ENCODE measurements around the gene ADAMTS14.

Gene ADAMTS14

GRCh38 chr10:70773461-70773860 lies 101.2 kb downstream of the ADAMTS14 start:
- DNase-seq (no peak), ATAC-seq (no peak)

- ATAC-seq (no peak), DNase-seq (no peak)
Measured at GRCh38 chr10:70773965-70774809, 101.9 kb downstream of the ADAMTS14 start.

DNA sequence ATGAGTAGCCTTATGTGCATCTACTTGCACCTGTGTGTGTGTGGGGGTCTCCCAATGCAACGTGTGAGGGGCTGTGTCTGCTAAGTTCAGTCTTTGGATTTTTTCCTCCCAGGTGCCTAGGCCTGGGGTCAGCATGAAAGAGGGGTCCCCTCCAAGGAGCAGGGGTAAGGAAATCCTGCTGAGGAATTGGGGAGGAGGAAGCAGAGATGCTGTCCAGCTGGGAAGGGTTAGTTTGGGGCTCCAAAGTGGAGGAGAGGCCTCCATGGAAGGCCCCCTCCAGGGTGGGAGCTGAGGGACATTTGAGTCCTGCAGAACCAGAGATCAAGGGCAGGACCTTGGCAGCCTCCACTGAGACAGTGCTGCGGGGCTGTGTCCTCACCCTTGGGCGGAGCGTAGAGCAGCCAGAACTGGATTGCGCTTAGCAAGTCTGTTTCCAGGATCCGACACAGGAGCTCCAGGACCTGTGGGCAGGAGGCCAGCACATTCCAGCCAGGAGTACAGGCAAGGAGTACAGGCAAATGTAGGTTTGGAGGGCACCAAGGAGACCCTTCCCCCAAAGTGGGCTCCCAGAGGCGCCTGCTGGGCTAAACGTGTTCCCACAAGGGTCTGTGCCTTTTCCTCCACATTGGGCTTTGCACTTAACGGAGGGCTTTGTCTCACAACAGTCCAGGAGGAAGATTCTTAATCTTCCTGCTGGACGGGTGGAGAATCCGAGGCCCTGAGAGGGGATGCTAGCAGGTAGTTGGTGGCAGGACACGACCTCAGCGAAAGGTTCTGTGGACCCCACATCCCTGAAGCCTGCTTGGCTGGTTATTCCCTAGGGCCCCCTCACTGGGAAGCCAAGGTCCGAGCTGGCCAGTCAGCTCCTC lies 102.7 kb downstream of the ADAMTS14 start:
- ATAC-seq (no peak), DNase-seq (no peak)

GRCh38 chr10:70775679-70776454 lies 103.6 kb downstream of the ADAMTS14 start:
- ATAC-seq: no peak
- no peak for DNase-seq

GRCh38 chr10:70776455-70777005 lies 104.2 kb downstream of the ADAMTS14 start:
- no peak for DNase-seq
- ATAC-seq: no peak

DNA sequence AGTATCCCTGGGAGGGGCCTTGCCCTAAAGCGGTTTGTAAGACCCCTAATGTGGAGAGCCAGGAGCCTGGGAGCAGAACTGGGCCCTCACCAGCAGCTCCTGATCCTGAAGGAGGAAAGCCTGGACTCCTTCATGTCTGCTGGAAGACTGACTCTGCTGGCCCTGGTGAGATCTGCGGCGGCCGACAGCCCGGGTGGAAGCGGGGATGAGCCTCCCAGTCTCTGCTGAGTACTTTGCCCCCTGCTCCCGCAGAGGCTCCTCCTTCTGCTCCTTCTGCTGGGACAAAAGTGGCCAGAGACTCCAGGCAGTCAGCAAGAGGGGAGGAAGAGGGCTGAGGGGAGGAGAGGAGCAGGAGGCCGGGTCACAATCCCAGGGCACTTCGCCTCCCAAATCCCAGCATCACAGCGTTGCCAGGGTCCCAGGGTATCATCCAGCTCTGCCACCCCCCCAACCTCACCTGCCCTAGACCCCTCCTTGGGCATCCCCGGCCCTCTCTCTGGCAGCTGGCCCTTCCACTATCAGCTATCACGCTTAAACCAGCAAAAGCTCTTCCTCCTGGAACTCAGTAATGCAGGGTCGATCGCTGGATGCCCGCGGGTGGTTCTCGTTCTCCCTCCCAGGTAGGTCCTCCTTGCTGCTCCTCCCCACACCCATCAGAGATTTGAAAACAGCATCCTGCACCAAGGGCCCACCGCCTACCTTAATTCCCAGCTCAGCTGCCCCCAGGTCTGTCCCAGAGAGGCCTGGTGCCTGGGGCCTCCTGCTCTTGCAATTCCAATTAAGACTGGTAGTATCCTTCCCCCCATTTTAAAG lies 105.0 kb downstream of the ADAMTS14 start:
- DNase-seq: no peak
- ATAC-seq: no peak

DNA sequence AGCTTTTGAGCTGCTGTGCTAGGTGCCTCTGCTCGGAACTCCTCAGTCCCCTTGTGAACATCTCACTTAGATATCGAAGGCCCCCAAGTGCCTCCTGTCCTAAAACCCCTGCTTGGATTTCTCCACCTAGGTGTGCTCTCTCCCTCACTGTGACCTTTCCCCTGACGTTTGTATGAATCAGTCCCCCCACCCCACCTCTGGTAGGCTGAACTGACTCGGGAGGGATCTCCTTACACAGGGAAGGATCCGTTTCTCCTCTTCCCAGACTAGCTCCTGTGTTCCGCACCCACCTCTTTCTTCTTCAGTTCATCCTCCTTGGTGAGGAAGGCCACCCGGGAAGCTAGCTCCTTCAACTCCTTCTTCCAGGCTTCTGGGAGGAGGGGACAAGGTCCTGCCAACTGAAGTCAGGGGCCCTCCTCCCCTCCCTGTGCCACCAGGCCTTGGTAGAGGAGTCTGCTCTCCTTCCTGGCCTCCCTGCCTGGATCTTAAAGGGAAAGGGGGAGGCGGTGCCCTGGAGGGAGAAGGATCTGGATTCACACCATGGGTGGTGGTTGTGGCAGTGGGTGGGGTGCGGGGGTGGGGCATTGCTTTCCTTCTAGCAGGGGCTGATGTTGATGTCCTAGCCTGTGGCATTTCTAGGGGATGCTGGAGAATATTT lies 106.1 kb downstream of the ADAMTS14 start:
- ATAC-seq (no peak), DNase-seq (no peak)

- no peak for DNase-seq
Measured at GRCh38 chr10:70779088-70779487, 106.8 kb downstream of the ADAMTS14 start.

DNA sequence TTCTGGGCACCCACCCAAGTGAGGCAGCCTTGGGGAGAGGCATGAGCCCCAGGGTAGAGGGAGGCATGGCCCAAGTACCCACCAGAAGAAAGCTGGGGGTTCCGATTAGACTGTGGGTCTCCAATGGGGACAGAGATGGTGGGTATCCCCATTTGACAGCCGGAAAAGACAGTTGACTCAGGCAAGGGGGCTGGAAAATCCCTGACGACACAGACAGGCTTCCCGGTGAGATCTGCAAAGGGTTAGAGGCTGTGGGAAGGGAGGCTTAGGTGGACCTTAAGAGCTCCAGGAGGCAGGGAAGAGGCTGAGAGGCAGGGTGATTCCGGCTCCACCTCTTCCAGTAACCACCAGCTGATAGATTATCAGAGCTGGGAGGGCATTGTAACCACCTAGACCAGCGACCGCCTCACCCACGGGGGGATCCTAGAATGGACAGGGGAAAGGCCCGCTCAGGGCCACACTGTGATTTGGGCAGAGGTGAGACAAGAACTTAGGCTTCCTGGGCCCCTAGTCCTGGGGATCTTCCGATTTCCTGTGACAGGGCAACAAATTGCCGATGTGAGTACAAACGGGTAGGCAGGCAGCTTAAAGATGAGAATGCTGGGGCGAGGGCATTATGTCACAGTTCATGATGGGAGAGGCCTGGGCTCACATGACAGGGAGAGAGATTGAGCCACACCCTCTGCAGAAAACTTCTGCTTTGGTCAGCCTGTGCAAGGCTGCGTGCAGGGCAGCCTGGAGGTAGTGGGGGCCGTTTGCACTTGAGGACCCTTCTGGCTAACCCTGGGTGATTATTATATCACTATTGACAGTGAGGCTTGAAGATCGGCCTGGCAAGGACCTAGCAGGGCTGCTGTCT lies 107.4 kb downstream of the ADAMTS14 start:
- DNase-seq (no peak), ATAC-seq (no peak)

More at GRCh38 chr10:70779088-70779487, 106.8 kb downstream of the ADAMTS14 start:
- no peak for ATAC-seq

DNA sequence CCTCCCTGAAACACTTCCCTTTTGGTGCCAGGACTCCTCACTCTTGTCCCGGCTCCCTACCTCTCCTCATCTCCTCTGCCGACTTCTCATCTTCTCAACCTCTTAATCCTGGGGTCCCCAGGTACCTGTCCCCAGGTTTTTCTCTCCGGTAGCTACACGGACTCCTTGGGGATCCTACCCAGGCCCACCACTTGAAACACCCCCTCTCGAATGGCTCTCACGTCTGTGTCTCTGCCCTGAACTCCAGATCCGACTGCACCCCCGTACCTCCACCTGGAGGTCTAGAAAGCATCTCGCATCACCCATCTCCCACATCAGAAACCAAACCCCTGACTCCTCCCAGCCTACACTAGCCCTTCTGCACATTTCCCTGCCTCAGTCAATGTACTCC lies 108.1 kb downstream of the ADAMTS14 start:
- ATAC-seq (no peak), DNase-seq (no peak)

- ATAC-seq: no peak
- no peak for DNase-seq
Measured at GRCh38 chr10:70780772-70781171, 108.5 kb downstream of the ADAMTS14 start.

DNA sequence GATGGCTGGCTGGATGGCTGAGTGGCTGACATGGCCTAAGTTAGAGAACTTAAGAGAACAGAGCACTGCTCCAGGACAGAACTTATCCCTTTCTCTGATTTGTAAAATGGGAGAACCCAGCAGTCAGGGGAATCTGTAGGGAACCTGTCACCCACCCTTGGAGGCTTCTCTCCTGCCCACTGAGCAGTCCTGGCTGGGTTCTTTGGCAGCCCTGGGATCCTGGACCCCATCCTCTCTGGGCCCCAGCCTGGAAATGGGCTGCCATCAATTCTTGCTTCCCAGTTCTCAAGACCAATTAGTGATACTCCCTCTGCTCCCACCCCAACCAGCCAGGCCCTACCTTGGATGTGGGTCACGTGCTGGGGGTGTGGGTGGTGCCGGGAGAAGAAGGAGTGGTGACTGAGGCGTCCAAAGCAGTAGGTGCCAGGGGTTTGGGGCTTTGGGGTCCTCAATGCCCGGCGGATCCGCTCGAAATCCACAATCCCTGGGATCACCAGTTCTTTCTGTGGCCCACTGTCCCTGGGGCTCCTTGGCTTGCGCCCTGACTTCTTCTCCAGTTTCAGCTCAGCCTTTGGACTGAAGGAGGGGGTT lies 109.2 kb downstream of the ADAMTS14 start:
- ATAC-seq (no peak), DNase-seq (no peak)

GRCh38 chr10:70782086-70782745 lies 109.9 kb downstream of the ADAMTS14 start:
- no peak for DNase-seq
- no peak for ATAC-seq

DNA sequence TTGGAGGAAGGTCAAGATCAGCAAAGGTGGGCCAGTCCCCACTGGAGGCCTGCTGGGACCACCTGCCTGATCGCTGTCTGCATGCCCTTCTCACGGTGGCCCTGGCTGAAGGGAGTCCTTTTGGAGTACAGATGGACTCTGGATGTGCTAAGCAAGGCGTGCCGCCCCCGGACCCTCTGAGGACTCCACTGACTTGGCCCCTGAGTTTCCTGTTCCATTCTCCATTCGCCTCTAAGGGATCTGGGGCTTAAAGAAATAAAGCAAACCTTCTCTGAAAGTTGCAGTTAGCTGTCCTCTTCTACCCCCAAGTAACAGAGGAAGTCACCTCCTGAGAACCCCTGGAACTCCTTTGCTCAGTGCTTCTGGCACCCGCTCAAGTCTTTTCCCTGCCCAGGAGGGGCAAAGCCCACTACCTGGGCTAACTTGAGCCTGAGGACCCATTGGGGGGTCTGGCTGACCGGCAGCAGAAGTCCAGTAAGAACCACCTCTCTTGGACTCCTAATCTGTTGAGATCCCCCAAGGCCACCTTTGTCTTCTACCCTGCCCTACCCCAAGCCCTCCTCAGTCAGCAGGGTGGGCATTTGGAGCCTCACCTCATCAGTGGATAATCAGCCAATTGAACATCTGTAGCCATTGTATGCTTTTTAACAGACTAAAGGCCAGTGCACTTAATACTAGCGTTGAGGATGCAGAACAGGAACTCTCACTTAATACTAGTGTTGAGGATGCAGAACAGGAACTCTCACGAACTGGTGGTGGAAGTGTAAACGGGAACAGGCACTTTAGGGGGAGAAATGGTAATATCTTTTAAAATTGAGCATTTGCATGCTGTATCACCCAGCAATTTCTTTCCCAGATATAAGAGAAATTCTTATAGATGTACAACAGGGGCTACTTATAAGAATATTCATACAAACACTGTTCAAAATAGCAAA lies 110.7 kb downstream of the ADAMTS14 start:
- ATAC-seq: no peak

DNA sequence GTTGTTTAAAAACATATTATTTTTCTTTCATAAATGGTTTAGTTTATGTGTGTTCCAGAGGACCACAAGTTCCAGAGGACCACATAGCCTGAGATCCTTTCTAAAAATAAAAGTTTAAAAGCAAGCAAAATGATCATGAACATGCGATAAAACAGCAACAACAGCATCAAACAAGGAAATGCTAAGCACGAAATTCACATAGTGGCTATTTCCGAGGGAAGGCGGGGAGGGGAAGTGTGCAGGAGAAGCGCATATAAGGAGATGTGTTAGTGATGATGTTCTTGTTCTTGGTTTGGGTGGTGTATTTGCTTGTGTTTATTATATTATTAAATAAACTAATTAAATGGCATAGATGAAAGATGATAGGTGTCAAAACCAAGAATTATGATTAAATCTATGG lies 111.7 kb downstream of the ADAMTS14 start:
- ATAC-seq (no peak), DNase-seq (no peak)

More for the DNA sequence above, 110.7 kb downstream of the ADAMTS14 start:
- DNase-seq: no peak

DNA sequence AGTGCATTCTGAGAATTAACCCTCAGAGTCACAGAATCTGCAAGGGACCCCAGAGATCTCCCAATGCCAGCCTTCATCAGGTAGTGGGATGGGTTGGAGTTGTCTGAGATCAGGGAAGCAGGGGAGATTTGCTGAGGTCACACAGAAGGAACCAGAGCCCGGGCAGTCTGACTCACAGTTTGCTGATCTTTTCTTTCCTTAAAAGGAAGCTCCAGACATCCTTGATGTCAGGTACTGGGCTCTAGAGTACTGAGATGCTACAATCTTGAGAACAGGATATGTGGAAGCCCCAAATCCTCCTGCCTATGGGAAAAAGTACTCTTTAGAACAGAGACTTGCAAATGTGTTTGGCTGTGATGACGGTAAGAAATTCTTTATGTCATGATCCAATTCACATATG lies 112.2 kb downstream of the ADAMTS14 start:
- no peak for DNase-seq

DNA sequence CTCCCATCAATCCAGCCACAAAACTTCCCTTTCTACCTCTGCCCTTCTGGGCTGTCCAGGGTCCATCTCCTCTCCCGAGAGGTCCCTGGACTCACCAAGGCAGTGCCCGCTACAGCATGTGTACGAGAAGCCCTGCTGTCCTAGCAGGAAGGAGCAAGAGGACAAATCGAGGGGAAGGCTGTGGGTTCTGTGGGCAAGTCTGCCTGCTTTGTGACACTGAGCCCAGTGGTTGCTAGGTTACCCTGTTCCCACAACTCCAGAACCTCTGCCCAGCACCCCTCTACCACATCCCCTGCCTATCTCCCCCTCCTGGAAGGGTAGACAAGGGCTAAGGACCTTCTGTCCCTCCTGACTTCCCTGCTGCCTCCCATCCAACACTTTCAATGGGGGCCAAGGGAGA lies 112.9 kb downstream of the ADAMTS14 start, which contains the start of gene TBATA:
TBATA (minus strand) TSS at position 188 of the 400 bp plus-strand sequence. CDS start 1,998 bp downstream, outside the sequence.
- DNase-seq: no peak
- no peak for ATAC-seq

More for the DNA sequence above, 112.2 kb downstream of the ADAMTS14 start:
- ATAC-seq: no peak
